Hematopoietic multipotent progenitor cell treated with erythropoietin and hydrocortisone succinate and interleukin-3 and kit ligand, for 15 days (in vitro differentiated cells): ENCODE results near the gene GDPD5.
A peak's percentile ranks its signal among the peaks of the same experiment; 100 is the strongest.

Experiments used
- DNase-seq: peaks from one replicate; pipeline ENCODE4 v3.0.0-alpha.2; 2015; ENCODE audit warnings: low spot score

GDPD5 gene

GRCh38 chr11:75471176-75471973 lies 54.4 kb downstream of the GDPD5 start:
- no peak for DNase-seq

GRCh38 chr11:75470476-75471080 lies 55.2 kb downstream of the GDPD5 start:
- DNase-seq, result no peak

GRCh38 chr11:75469785-75470405 lies 55.8 kb downstream of the GDPD5 start:
- DNase-seq, result no peak

GRCh38 chr11:75468534-75469340 lies 57.0 kb downstream of the GDPD5 start:
- no peak for DNase-seq

GRCh38 chr11:75467881-75468280 lies 57.9 kb downstream of the GDPD5 start:
- DNase-seq, result no peak

- DNase-seq, result no peak
Measured at GRCh38 chr11:75467311-75467710, 58.4 kb downstream of the GDPD5 start.

- DNase-seq, result no peak
Measured at GRCh38 chr11:75465701-75466531, 59.8 kb downstream of the GDPD5 start.

- DNase-seq, result no peak
Measured at GRCh38 chr11:75463106-75463774, 62.5 kb downstream of the GDPD5 start.

GRCh38 chr11:75462117-75462653 lies 63.6 kb downstream of the GDPD5 start:
- no peak for DNase-seq

- DNase-seq, result no peak
Measured at GRCh38 chr11:75461151-75461550, 64.6 kb downstream of the GDPD5 start.

- no peak for DNase-seq
Measured at GRCh38 chr11:75456596-75457183, 69.1 kb downstream of the GDPD5 start.

GRCh38 chr11:75454987-75455386 lies 70.8 kb downstream of the GDPD5 start:
- DNase-seq, result no peak

- no peak for DNase-seq
Measured at GRCh38 chr11:75453916-75454655, 71.7 kb downstream of the GDPD5 start.

GRCh38 chr11:75450826-75451821 lies 74.6 kb downstream of the GDPD5 start:
- DNase-seq, result peak; percentile 65

- no peak for DNase-seq
Measured at GRCh38 chr11:75450236-75450635, 75.5 kb downstream of the GDPD5 start.

- DNase-seq, result no peak
Measured at GRCh38 chr11:75449776-75450175, 76.0 kb downstream of the GDPD5 start.

GRCh38 chr11:75449271-75449670 lies 76.5 kb downstream of the GDPD5 start:
- no peak for DNase-seq

- no peak for DNase-seq
Measured at GRCh38 chr11:75447415-75447814, 78.3 kb downstream of the GDPD5 start.
